ENCODE results near the gene PCNX1. TPM values are rescaled to one million over a fixed set of nuclear protein-coding genes. Genes with fewer than 3 reads are reported as not detected.
"Not testable (repeated sequence)": the region's sequence is repeated elsewhere in the genome, so short reads cannot be mapped to it uniquely, and the experiment has no call there.

The PCNX1 gene
- polyA plus RNA-seq, 3 donors from 2014 or later: 4.6 to 17.2 (median 4.6) TPM

DNA sequence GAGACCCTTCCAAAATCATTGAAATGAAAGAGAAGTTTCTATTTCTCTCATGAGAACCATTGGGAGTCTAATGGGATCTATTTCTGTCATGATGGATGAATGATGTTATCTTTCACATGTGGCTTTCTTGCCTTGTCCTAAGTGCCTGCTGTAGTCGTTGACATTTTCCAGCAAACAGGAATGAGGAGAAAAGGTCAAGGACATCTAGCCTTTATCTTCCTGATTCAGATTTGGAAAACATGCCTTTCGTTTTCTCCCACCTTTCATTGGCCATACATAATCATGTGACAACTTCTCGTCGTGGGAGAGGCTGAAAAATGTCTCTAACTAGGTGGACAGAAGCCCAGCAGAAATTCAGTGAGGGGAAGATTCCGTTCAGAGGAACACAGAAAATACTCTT lies 94.5 kb downstream of the PCNX1 start:
- H3K4me1 Mint-ChIP-seq: peaks cover 73 to 80% of the 10 kb centered on the region in 2 donors
- H3K36me3 Mint-ChIP-seq: peaks cover 20 to 29% (median 20%) of the 10 kb centered on the region in 3 donors
- no peaks in the 10 kb centered on the region for H3K9me3 Mint-ChIP-seq
- H3K27ac Mint-ChIP-seq: peak overlapping the region; percentile 15 to 77 (median 68)
- H3K4me3 Mint-ChIP-seq: peak overlapping the region in 1 of 5 donors; percentile 38
- H3K27me3 Mint-ChIP-seq (ENCODE audit: low read depth in 3 of 3): no peaks in the 10 kb centered on the region
- DNase-seq: no peak

DNA sequence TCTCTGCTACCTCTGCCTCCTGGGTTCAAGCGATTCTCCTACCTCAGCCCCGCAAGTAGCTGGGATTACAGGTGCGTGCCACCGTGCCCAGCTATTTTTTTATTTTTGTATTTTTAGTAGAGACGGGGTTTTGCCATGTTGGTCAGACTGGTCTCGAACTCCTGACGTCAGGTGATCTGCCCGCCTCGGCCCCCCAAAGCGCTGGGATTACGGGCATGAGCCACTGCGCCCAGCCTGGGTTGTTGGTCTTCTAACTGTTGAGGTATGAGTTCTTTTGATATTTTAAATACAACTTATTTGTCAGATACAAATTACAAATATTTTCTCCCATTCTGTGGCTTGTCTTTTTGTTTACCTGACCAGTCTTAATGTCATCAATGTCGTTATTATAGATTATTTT lies 95.9 kb downstream of the PCNX1 start:
- Mint-ChIP-seq H3K27ac (peak overlapping the region in 2 of 6 donors; percentile 25 to 57), H3K4me1 (peaks cover 60 to 66% of the 10 kb centered on the region in 2 donors), H3K4me3 (no peak overlapping the region), H3K36me3 (peaks cover 20 to 29% (median 20%) of the 10 kb centered on the region in 3 donors), H3K27me3 (ENCODE audit: low read depth in 3 of 3) (no peaks in the 10 kb centered on the region), H3K9me3 (no peaks in the 10 kb centered on the region)
- DNase-seq: no peak

DNA sequence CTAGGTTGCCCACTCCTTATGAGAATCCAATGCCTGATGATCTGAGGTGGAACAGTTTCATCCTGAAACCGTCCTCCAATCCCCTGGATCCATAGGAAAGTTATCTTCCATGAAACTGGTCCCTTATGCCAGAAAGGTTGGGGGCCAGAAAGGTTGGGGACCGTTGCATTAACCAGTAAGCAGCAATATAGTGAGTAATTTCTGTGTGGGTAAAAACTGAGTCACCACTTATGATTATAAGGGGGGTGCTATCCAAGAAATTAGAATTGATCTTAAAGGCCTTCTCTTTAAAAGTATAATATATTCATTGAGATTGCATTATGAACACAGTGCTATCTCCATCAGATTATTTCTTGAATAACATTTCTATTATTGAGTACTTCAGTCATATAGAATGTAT lies 97.2 kb downstream of the PCNX1 start:
- no peak overlapping the region for H3K4me3 Mint-ChIP-seq
- H3K27ac Mint-ChIP-seq: peak overlapping the region in 5 of 6 donors; percentile 3 to 79 (median 31)
- peaks cover 20 to 29% (median 20%) of the 10 kb centered on the region in 3 donors for H3K36me3 Mint-ChIP-seq
- H3K9me3 Mint-ChIP-seq: no peaks in the 10 kb centered on the region
- H3K27me3 Mint-ChIP-seq (ENCODE audit: low read depth in 3 of 3): no peaks in the 10 kb centered on the region
- no peak for DNase-seq
- H3K4me1 Mint-ChIP-seq: peaks cover 49 to 57% of the 10 kb centered on the region in 2 donors

DNA sequence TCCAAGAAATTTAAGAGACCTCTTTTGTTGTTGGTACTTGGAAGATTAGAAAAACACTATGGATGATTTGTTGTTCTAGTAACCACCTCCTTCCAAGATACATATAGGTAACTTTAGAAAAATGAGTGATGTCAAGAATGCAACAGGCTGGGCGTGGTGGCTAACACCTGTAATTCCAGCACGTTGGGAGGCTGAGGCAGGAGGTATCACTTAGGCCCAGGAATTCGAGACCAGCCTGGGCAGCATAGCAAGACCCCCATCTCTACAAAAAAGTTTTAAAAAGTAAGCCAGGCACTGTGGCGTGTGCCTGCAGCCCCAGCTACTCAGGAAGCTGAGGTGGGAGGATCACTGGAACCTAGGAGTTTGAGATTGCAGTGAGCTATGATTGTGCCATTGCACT lies 97.8 kb downstream of the PCNX1 start:
- H3K27me3 Mint-ChIP-seq (ENCODE audit: low read depth in 3 of 3): no peaks in the 10 kb centered on the region
- no peaks in the 10 kb centered on the region for H3K9me3 Mint-ChIP-seq
- peaks cover 20 to 29% (median 20%) of the 10 kb centered on the region in 3 donors for H3K36me3 Mint-ChIP-seq
- DNase-seq: no peak
- H3K4me1 Mint-ChIP-seq: peaks cover 45 to 51% of the 10 kb centered on the region in 2 donors
- peak overlapping the region in 5 of 6 donors; percentile 3 to 79 (median 31) for H3K27ac Mint-ChIP-seq
- no peak overlapping the region for H3K4me3 Mint-ChIP-seq

DNA sequence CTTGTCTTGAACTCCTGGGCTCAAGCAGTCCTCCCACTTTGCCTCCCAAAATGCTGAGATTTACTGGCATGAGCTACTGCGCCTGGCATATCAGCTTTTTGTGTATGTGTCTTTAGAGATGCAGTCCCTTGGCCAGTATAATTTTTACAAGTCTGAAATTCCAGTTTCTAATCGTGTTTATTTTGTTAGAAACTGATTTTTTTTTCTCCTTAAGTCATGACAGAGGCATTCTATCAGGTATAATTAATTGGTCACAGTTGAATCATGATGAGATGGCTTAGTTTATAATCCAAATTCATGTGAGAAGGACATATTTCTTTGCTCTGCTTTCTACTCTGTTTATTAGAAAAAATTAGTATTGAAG lies 98.9 kb downstream of the PCNX1 start:
- H3K4me3 Mint-ChIP-seq: no peak overlapping the region
- peak overlapping the region in 2 of 6 donors; percentile 45 to 51 for H3K27ac Mint-ChIP-seq
- H3K4me1 Mint-ChIP-seq: peaks cover 44 to 51% of the 10 kb centered on the region in 2 donors
- no peak for DNase-seq
- no peaks in the 10 kb centered on the region for H3K9me3 Mint-ChIP-seq
- H3K27me3 Mint-ChIP-seq (ENCODE audit: low read depth in 3 of 3): no peaks in the 10 kb centered on the region
- H3K36me3 Mint-ChIP-seq: peaks cover 18 to 29% (median 20%) of the 10 kb centered on the region in 3 donors

DNA sequence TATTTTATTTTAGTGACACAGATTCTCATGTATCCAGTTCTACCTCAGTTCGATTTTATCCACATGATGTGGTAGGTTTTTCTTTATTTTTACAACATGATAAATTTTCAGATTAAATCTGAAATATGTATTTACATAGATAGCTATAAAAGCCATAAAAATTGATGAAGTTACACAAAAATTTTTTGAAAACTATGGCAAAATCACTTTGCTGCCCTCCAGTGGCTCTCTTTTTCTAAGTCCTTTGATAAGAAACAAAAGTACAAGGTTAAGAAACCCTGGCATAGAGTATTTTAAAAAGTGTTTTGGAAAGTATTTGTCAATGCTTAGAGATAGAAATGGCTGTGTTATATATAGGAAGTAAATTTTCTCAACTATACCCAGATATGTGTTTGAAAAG lies 104.2 kb downstream of the PCNX1 start:
- peak in 1 of 3 donors; percentile 19 for DNase-seq
- peak overlapping the region; percentile 44 to 89 (median 76) for H3K27ac Mint-ChIP-seq
- H3K9me3 Mint-ChIP-seq: no peaks in the 10 kb centered on the region
- H3K27me3 Mint-ChIP-seq (ENCODE audit: low read depth in 3 of 3): peaks cover 0 to 3% (median 0%) of the 10 kb centered on the region in 3 donors
- peaks cover 7 to 21% (median 18%) of the 10 kb centered on the region in 3 donors for H3K36me3 Mint-ChIP-seq
- H3K4me1 Mint-ChIP-seq: peaks cover 26 to 33% of the 10 kb centered on the region in 2 donors
- H3K4me3 Mint-ChIP-seq: peak overlapping the region in 2 of 5 donors; percentile 2 to 9

DNA sequence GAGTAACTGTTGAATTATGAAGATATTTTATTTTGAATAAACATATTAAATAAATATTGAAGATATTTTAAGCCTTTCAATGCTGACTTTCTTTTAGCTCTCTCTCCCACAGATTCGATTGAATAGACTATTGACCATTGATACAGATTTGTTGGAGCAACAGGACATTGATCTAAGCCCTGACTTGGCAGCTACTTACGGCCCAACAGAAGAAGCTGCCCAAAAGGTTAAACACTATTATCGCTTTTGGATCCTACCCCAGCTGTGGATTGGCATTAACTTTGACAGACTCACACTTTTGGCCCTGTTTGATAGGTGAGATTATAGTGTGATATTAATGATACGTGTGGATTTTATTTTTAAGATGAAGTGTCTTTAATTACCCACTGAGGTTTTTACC lies 105.6 kb downstream of the PCNX1 start:
- Mint-ChIP-seq H3K27ac (peak overlapping the region in 4 of 6 donors; percentile 35 to 66 (median 62)), H3K27me3 (ENCODE audit: low read depth in 3 of 3) (peaks cover 0 to 3% (median 0%) of the 10 kb centered on the region in 3 donors), H3K9me3 (no peaks in the 10 kb centered on the region), H3K36me3 (peaks cover 10 to 28% (median 21%) of the 10 kb centered on the region in 3 donors), H3K4me3 (no peak overlapping the region), H3K4me1 (peaks cover 28 to 33% of the 10 kb centered on the region in 2 donors)
- no peak for DNase-seq

DNA sequence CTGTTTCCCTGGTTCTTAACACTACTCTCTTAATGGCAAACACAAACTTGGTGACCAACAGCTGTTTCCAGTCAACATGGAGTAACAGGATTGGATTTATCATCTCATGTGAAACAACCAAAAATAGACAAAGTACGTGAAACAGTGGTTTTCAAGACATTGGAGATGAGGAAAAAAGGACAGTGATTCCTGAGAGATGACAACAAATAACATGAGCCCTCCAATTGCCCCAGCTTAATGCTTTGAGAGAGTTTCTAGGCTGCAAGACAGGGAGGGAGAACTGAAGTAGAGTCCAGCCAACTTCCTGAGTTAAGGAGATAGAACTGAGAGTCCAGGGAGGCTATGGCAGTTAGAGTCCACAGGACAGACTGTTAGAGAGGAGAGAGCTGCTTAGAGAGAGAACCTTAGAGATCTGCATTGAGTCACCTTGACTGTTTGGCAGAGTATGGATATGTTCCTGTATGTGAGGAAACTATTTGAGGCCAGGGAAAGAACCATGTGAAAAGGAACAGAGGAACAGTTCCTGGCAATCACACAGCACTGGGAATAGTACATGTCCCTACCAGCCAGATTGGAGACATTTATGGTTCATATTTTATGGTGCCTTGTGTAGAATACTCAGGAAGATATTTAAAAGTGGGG lies 106.4 kb downstream of the PCNX1 start:
- no peak for DNase-seq
- peaks cover 11 to 28% (median 24%) of the 10 kb centered on the region in 3 donors for H3K36me3 Mint-ChIP-seq
- H3K4me1 Mint-ChIP-seq: peaks cover 28 to 33% of the 10 kb centered on the region in 2 donors
- H3K27ac Mint-ChIP-seq: peak overlapping the region in 2 of 6 donors; percentile 27 to 68
- H3K4me3 Mint-ChIP-seq: no peak overlapping the region
- peaks cover 0 to 3% (median 0%) of the 10 kb centered on the region in 3 donors for H3K27me3 Mint-ChIP-seq (ENCODE audit: low read depth in 3 of 3)
- H3K9me3 Mint-ChIP-seq: no peaks in the 10 kb centered on the region

DNA sequence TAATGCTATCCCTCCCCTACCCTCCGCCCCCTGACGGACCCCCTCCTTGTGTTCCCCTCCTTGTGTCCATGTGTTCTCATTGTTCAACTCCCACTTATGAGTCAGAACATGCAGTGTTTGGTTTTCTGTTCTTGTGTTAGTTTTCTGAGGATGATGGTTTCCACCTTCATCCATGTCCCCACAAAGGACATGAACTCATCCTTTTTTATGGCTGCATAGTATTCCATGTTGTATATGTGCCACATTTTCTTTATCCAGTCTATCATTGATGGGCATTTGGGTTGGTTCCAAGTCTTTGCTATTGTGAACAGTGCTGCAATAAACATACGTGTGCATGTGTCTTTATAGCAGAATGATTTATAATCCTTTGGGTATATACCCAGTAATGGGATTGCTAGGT lies 112.7 kb downstream of the PCNX1 start:
- H3K9me3 Mint-ChIP-seq; H3K27me3 Mint-ChIP-seq (ENCODE audit: low read depth in 3 of 3); H3K4me3 Mint-ChIP-seq; DNase-seq; H3K27ac Mint-ChIP-seq: not testable (repeated sequence)
- Mint-ChIP-seq H3K4me1 (peaks cover 17 to 21% of the 10 kb centered on the region in 2 donors), H3K36me3 (peaks cover 51 to 53% (median 53%) of the 10 kb centered on the region in 3 donors)

DNA sequence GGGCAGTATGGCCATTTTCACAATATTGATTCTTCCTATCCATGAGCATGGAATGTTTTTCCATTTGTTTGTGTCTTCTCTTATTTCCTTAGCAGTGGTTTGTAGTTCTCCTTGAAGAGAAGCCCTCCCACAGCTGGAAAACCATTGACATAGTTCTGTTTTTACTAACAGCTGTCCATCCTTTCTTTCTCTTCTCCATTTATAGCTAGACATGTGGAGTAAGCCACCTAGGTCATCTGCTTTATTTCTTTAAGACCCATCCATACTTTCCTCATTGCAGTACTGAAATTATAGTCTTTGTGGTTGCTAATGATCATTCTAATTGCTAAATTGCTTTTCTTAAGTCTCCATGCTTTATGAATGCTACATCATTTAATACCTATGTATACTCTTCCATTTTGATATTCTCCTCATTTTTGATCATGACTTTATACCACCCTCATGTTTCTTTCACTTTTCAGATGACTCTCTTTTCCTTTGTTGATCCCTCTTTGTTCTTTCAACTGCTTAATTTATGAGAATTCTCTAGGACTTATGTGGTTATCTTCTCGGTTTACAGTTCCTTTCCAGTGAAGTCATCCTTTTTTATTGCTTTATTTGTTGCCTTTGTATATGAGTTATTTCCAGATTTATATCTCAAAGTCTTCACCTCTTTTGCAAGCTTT lies 114.2 kb downstream of the PCNX1 start:
- DNase-seq: no peak

DNA sequence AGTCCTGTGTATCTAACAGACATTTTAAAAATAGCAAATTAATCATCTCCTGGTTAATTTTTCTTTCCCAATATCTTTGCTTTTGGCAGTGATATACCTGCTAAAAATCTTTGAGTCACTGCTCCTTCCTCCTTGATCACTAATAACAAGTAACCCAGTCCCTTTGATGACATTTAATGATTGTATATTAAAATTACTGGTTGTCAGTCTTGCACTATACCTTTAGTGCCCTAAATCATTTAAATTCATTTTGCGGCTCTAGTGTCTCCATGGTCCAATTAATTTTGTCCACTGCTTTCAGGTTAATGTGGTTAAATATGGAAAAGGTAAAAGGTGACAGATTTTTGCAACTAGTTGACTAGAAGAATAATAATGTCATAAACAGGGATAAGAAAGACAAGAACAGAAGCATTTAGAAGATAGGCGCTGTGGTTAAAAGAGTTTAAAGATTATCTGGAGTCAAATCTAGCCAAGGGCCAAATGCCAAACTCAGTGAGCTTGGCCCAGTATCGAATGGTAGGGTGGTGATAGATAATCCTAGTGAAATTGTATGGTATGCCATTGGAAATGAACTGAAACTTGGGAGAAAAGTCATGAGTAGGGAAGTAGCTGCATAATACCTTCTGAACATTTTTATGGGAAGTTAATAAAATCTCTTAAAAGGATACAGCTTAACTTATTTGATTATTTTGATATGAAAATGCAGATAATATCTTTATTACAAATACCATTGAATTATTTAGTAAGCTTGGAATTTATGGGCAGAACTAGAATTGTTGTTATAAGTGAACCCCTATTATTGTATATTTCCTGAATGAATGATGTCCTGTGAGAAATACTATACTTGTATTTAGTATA lies 115.0 kb downstream of the PCNX1 start:
- Mint-ChIP-seq H3K4me3 (no peak overlapping the region), H3K9me3 (peaks cover 0 to 4% (median 0%) of the 10 kb centered on the region in 6 donors), H3K36me3 (peaks cover 42 to 55% (median 42%) of the 10 kb centered on the region in 3 donors), H3K4me1 (peaks cover 15 to 21% of the 10 kb centered on the region in 2 donors), H3K27me3 (ENCODE audit: low read depth in 3 of 3) (no peaks in the 10 kb centered on the region), H3K27ac (peak overlapping the region in 3 of 6 donors; percentile 22 to 76 (median 70))
- no peak for DNase-seq

More for the DNA sequence above, 114.2 kb downstream of the PCNX1 start:
- Mint-ChIP-seq H3K4me3 (no peak overlapping the region), H3K36me3 (peaks cover 46 to 54% (median 49%) of the 10 kb centered on the region in 3 donors), H3K27me3 (ENCODE audit: low read depth in 3 of 3) (no peaks in the 10 kb centered on the region), H3K27ac (peak overlapping the region in 5 of 6 donors; percentile 8 to 70 (median 26)), H3K9me3 (peaks cover 0 to 4% (median 0%) of the 10 kb centered on the region in 6 donors), H3K4me1 (peaks cover 17 to 21% of the 10 kb centered on the region in 2 donors)

DNA sequence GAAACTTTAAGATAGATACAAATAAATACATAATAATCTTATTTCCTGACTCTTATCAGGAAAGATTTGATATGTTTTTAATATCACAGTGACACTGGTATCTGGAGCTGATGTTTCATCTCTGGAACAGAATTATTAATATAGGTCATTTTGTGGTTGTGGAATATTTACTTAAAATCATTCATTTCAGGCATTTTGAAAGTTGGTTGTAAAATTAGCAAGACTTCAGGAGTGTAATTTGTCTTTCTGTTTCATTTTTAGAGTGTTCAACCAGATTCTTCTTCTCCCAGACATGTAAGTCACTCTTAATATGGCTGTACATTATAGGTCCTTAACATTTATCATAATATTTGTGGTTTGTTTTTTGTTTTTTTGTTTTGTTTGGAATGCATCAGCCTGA lies 115.7 kb downstream of the PCNX1 start:
- no peaks in the 10 kb centered on the region for H3K27me3 Mint-ChIP-seq (ENCODE audit: low read depth in 3 of 3)
- peaks cover 15 to 21% of the 10 kb centered on the region in 2 donors for H3K4me1 Mint-ChIP-seq
- peaks cover 0 to 4% (median 0%) of the 10 kb centered on the region in 6 donors for H3K9me3 Mint-ChIP-seq
- H3K36me3 Mint-ChIP-seq: peaks cover 42 to 55% (median 42%) of the 10 kb centered on the region in 3 donors
- DNase-seq: no peak
- peak overlapping the region in 2 of 6 donors; percentile 32 to 36 for H3K27ac Mint-ChIP-seq
- H3K4me3 Mint-ChIP-seq: no peak overlapping the region

DNA sequence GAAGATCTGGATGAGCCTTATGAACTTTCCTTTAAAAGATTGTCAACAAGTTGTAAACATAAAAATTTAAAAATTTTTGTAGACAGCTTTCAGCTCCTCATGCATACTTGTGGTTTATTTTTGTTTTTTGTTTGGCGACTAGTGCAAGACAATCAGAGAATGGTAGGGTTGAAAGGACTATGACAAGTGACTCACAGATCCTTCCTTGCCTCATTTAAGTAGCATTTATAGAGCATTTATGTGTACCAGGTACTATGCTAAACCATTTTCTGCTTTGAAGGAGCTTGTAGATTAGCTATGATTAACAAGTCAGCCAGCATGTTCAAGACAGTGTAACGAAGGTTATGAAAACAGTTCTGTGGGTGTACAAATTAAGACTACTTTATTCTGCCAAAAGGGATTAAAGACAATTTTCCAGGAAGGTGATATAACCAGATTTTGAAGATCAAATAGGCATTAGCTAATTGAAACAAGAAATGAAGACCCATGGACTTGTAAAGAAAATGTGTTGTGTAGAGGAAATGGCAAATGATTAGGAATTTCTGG lies 122.0 kb downstream of the PCNX1 start:
- peak overlapping the region in 2 of 6 donors; percentile 19 to 26 for H3K27ac Mint-ChIP-seq
- H3K36me3 Mint-ChIP-seq: peaks cover 14 to 48% (median 35%) of the 10 kb centered on the region in 3 donors

More for the DNA sequence above, 122.0 kb downstream of the PCNX1 start:
- Mint-ChIP-seq H3K9me3 (no peaks in the 10 kb centered on the region), H3K4me1 (peaks cover 0 to 2% of the 10 kb centered on the region in 2 donors), H3K27me3 (ENCODE audit: low read depth in 3 of 3) (peaks cover 0 to 3% (median 2%) of the 10 kb centered on the region in 3 donors), H3K4me3 (no peak overlapping the region)
- no peak for DNase-seq
